GM13976 (cell line): ENCODE data around the gene DOCK8.

Experiments used
- DNase-seq: peaks from one replicate; pipeline ENCODE4 v3.0.0; 2012; ENCODE audit warnings: low spot score
- in situ Hi-C: fragments of 300-500 bp; cut with MboI; formaldehyde crosslinking; loops from one replicate; pipeline ENCODE4 v1.12.0; 2022; ENCODE audit warnings: low sequenced_read_pairs, mixed read lengths, inconsistent platforms; ENCODE audit not compliant: unreplicated experiment
- TF ChIP-seq, protein P1 (sequence below): IDR thresholded peaks from 2 replicates; pipeline ENCODE4 v1.5.1; 2012; ENCODE audit warnings: borderline replicate concordance, mild to moderate bottlenecking; ENCODE audit not compliant: insufficient read depth; ENCODE audit errors: extremely low read depth, missing control alignments, control extremely low read depth

Gene DOCK8

DNA sequence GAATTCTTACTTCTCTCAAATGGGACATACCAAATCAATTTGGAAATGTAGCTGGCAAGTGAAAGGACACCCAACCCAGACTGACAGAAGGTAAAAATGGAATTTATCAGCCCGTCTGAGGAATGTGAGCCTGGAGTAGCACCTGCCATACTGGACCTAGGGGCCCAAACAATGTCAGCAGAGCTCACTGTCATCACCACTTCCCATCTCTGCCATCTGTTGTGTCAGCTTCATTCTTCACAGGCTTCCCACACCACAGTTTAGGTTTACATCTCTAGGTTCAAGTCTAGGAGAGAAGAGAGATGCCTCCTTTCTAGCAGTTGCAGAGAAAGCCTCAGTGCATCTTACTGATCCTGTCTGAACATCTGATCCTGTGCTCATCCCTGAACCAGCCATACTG lies 222.4 kb downstream of the DOCK8 start:
- in situ Hi-C loops, result no loop called here
- TF ChIP-seq, protein P1, sequence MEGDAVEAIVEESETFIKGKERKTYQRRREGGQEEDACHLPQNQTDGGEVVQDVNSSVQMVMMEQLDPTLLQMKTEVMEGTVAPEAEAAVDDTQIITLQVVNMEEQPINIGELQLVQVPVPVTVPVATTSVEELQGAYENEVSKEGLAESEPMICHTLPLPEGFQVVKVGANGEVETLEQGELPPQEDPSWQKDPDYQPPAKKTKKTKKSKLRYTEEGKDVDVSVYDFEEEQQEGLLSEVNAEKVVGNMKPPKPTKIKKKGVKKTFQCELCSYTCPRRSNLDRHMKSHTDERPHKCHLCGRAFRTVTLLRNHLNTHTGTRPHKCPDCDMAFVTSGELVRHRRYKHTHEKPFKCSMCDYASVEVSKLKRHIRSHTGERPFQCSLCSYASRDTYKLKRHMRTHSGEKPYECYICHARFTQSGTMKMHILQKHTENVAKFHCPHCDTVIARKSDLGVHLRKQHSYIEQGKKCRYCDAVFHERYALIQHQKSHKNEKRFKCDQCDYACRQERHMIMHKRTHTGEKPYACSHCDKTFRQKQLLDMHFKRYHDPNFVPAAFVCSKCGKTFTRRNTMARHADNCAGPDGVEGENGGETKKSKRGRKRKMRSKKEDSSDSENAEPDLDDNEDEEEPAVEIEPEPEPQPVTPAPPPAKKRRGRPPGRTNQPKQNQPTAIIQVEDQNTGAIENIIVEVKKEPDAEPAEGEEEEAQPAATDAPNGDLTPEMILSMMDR, result no peak
- DNase-seq, result no peak

DNA sequence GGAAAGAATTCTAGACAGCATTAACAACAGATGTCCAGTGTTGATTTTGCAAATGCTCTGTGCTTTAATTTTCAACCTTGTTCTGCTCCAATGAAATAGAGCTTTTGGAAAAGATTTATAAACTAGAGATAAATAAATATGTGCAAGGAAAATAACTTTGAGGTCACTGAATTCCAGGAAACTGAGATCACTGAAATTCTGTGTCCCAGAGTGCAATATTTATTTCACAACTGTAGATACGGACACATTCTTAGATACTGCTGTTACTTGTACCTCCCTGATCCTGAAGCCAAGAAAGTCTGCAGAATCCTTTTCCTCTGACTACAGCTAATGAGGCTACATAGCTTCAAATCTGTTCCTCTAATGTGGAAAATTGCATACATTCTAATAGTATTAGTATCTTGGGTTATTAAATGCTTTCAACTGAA lies 222.9 kb downstream of the DOCK8 start:
- in situ Hi-C loops, result no loop called here
- TF ChIP-seq, protein P1, result no peak
- no peak for DNase-seq

DNA sequence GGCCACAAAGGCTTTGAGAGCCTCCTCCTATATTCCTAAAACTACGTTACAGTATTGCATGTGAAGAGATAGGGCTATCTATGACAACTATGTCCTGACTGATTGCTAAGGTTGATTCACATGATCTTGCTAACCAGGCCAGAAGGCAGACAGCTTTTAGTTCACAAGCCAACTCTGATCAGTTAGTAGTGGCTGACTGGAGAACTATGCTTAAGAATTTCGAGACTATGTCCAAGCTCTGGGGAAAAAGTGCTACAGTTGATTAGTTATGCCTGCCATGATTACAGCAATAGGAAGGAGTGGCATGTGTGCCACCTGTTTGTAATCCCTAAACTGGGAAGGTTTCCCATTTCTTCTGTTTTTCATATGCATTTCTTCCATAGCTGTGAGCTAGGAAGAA lies 223.4 kb downstream of the DOCK8 start:
- in situ Hi-C loops, result no loop called here
- TF ChIP-seq, protein P1, result no peak

DNA sequence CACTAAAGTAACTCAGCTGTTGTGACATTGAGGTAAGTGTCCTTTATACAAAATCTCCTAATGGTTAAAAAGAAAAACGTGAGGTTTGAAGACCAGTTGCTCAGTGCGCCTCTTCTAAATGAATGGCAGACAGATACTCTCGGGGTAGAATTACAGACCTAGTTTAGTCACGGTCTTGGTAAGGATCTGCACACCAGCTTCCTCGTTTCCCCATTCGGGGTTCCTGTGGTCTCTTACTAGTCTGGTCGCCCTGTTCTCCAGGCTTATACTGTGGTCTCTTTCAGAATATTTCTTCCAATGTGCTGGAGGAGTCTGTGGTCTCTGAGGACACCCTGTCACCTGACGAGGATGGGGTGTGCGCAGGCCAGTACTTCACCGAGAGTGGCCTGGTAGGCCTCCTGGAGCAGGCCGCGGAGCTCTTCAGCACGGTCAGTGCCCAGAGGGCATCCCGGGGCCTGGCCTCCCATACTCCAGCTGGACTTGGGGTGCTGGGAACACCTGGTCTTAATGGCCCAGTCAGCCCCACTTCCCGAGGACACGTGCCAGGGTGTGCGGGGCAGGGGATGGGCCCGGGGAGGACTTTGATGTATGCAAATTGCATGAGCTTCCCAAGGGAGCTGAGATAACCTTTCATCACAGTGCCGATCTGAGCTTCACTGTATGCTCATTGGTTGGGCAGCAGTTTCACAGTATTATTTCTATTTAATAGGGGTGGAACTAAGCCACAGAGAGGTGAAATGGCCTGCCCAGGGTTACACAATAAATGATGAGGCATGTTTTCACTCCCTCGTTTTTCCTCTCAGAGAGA lies 224.5 kb downstream of the DOCK8 start:
- TF ChIP-seq, protein P1, result no peak
- in situ Hi-C loops, result no loop called here
- DNase-seq, result no peak

More for the DNA sequence above, 223.4 kb downstream of the DOCK8 start:
- DNase-seq, result no peak

DNA sequence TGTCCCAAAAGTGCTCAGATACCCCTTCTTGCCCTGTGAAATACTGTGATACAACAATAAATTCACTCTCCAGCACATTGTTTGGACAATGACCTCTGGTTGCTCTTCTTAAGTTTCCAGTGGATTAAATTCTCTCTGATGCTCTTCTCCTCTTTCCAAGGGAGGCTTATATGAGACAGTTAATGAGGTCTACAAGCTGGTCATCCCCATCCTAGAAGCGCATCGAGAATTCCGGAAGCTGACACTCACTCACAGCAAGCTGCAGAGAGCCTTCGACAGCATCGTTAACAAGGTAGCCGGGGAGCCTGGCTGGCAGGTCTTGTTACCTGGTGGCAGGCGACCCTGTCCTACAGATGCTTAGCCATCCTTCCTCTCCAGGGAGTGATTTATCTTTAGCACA lies 226.5 kb downstream of the DOCK8 start:
- TF ChIP-seq, protein P1, result no peak
- in situ Hi-C loops, result no loop called here
- no peak for DNase-seq

DNA sequence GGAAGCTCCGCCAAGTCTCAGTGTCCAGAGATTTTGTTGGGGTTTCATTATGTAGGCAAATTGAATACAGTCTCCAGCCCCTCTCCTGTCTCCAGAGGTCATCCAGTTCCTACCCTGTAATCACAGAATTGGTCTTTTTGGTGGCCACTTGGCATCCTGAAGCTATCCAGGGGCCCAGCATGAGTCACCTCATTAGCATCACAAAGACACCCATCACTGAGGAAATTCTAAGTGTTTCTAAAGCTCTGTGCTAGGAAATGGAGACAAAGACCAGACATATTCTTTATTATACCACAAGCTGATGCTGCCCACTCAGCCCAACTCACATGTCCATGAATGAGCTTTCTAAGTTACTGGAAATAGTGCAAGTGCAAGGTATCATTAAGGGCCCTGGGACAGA lies 229.9 kb downstream of the DOCK8 start:
- TF ChIP-seq, protein P1, result no peak
- no peak for DNase-seq
- in situ Hi-C loops, result no loop called here
